ENCODE results near the gene POU3F4. TPM values are rescaled to one million over a fixed set of nuclear protein-coding genes. Genes with fewer than 3 reads are reported as not detected.

Gene POU3F4
- polyA plus RNA-seq, 1 donor from 2014 or later = 4.9 TPM

DNA sequence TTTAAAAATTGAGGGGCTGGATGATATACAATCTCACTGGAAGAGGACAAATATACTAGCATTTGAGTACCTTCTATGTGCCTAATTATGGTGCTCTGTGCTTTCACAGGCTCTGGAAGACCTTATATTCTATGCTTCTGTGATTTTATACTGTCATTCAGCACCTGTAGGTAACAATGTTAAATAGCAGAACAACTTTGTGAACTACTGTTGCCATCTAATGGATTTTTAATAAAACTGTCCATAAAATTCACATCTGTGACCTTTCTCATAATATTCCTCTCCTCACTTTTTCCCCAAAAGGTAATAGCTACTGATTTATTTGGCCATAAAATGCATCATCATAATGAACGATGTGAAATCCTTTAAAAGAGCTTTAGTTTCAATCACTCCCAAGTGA is 21.9 kb downstream of the POU3F4 start:
- no peaks in the 10 kb centered on the region for H4K20me1 ChIP-seq (ENCODE audit: insufficient read depth)
- H3F3A ChIP-seq (ENCODE audit: insufficient read depth, low read length, poor library complexity, severe bottlenecking) = no peaks in the 10 kb centered on the region
- no peaks in the 10 kb centered on the region for H3K9me2 ChIP-seq (ENCODE audit: insufficient read depth, low read length)
- H3K27ac ChIP-seq (ENCODE audit: low read length) = no peak overlapping the region
- H3K27me3 ChIP-seq (ENCODE audit: insufficient read depth, low read depth, low read length) = no peaks in the 10 kb centered on the region
- no peak overlapping the region for H3K4me2 ChIP-seq (ENCODE audit: low read length)
- no peaks in the 10 kb centered on the region for H3K36me3 ChIP-seq (ENCODE audit: insufficient read depth, low read length)
- no peaks in the 10 kb centered on the region for H3K9me3 ChIP-seq (ENCODE audit: low read length)
- TF ChIP-seq EZH2 (IDR thresholded peaks at IDR 0.05; ENCODE audit: borderline replicate concordance, insufficient read depth, low read length, poor library complexity, severe bottlenecking) (no peak), EP300 (conservative IDR thresholded peaks at IDR 0.05; ENCODE audit: poor library complexity, severe bottlenecking) (no peak), SMC3 (conservative IDR thresholded peaks at IDR 0.05; ENCODE audit: poor library complexity) (peak; percentile 51), RAD21 (conservative IDR thresholded peaks at IDR 0.05) (peak; percentile 64), MXI1 (conservative IDR thresholded peaks at IDR 0.05; ENCODE audit: poor library complexity, severe bottlenecking) (no peak)
- TF ChIP-seq, protein P1, sequence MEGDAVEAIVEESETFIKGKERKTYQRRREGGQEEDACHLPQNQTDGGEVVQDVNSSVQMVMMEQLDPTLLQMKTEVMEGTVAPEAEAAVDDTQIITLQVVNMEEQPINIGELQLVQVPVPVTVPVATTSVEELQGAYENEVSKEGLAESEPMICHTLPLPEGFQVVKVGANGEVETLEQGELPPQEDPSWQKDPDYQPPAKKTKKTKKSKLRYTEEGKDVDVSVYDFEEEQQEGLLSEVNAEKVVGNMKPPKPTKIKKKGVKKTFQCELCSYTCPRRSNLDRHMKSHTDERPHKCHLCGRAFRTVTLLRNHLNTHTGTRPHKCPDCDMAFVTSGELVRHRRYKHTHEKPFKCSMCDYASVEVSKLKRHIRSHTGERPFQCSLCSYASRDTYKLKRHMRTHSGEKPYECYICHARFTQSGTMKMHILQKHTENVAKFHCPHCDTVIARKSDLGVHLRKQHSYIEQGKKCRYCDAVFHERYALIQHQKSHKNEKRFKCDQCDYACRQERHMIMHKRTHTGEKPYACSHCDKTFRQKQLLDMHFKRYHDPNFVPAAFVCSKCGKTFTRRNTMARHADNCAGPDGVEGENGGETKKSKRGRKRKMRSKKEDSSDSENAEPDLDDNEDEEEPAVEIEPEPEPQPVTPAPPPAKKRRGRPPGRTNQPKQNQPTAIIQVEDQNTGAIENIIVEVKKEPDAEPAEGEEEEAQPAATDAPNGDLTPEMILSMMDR (IDR thresholded peaks at IDR 0.05; ENCODE audit: poor library complexity, severe bottlenecking) = peak; percentile 54
- no peak overlapping the region for H2AFZ ChIP-seq (ENCODE audit: low read depth, low read length)
- H3K9ac ChIP-seq (ENCODE audit: low read length) = no peak overlapping the region
- H3K4me3 ChIP-seq (ENCODE audit: low read length) = no peak overlapping the region
- H3K79me2 ChIP-seq (replicated peaks; ENCODE audit: insufficient read depth, low read length) = no peaks in the 10 kb centered on the region

DNA sequence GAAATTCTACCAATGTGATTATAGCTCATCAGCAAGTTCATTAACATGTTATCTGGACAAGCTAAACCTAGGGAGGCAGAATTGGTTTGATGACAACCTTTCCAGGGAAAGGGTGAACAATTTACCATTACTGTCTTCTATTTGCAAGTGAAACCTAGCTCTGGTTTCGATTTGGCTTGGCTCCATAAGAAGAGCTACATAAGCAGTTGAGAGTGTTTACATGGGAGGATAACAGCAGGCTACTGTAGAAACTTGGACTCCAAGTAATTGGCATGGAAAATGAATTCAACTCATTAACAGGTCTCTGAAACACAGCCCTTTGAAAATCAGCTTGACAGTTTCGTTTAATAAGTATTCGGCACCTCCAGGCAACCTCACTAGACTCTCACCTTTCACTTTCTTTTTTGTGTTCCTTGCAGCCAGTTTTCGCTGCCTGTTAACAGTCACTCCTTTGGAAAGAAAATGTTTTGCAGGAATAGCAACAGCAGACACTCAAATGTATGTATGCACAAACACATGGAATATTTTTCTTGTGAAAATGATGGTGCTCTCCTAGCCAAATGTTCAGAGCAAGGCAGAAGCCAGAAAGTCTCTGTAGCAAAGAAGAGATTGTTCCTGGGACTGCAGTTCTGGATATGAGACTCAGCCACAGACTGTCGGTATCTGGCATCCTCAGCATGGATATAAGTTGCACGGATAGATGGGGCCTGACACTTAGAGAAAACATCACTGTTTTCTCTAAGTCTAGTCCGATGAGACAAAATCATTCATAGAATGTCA is 27.5 kb downstream of the POU3F4 start:
- H3K27me3 ChIP-seq (ENCODE audit: insufficient read depth, low read depth, low read length) = no peaks in the 10 kb centered on the region
- no peak overlapping the region for H2AFZ ChIP-seq (ENCODE audit: low read depth, low read length)
- no peak overlapping the region for H3K4me2 ChIP-seq (ENCODE audit: low read length)
- no peak overlapping the region for H3K9ac ChIP-seq (ENCODE audit: low read length)
- H3K9me3 ChIP-seq (ENCODE audit: low read length) = no peaks in the 10 kb centered on the region
- no peak overlapping the region for H3K4me3 ChIP-seq (ENCODE audit: low read length)
- H4K20me1 ChIP-seq (ENCODE audit: insufficient read depth) = no peaks in the 10 kb centered on the region
- H3K79me2 ChIP-seq (replicated peaks; ENCODE audit: insufficient read depth, low read length) = no peaks in the 10 kb centered on the region
- TF ChIP-seq RAD21 (conservative IDR thresholded peaks at IDR 0.05) = no peak
- no peak for TF ChIP-seq EP300 (conservative IDR thresholded peaks at IDR 0.05; ENCODE audit: poor library complexity, severe bottlenecking)
- TF ChIP-seq, protein P2, sequence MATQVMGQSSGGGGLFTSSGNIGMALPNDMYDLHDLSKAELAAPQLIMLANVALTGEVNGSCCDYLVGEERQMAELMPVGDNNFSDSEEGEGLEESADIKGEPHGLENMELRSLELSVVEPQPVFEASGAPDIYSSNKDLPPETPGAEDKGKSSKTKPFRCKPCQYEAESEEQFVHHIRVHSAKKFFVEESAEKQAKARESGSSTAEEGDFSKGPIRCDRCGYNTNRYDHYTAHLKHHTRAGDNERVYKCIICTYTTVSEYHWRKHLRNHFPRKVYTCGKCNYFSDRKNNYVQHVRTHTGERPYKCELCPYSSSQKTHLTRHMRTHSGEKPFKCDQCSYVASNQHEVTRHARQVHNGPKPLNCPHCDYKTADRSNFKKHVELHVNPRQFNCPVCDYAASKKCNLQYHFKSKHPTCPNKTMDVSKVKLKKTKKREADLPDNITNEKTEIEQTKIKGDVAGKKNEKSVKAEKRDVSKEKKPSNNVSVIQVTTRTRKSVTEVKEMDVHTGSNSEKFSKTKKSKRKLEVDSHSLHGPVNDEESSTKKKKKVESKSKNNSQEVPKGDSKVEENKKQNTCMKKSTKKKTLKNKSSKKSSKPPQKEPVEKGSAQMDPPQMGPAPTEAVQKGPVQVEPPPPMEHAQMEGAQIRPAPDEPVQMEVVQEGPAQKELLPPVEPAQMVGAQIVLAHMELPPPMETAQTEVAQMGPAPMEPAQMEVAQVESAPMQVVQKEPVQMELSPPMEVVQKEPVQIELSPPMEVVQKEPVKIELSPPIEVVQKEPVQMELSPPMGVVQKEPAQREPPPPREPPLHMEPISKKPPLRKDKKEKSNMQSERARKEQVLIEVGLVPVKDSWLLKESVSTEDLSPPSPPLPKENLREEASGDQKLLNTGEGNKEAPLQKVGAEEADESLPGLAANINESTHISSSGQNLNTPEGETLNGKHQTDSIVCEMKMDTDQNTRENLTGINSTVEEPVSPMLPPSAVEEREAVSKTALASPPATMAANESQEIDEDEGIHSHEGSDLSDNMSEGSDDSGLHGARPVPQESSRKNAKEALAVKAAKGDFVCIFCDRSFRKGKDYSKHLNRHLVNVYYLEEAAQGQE (IDR thresholded peaks at IDR 0.05; ENCODE audit: borderline replicate concordance) = no peak
- TF ChIP-seq, protein P1 (IDR thresholded peaks at IDR 0.05; ENCODE audit: poor library complexity, severe bottlenecking) = no peak
- TF ChIP-seq TAF1 (IDR thresholded peaks at IDR 0.05; ENCODE audit: low read depth) = no peak
- TF ChIP-seq EZH2 (IDR thresholded peaks at IDR 0.05; ENCODE audit: borderline replicate concordance, insufficient read depth, low read length, poor library complexity, severe bottlenecking) = no peak
- no peak for TF ChIP-seq MXI1 (conservative IDR thresholded peaks at IDR 0.05; ENCODE audit: poor library complexity, severe bottlenecking)
- TF ChIP-seq SMC3 (conservative IDR thresholded peaks at IDR 0.05; ENCODE audit: poor library complexity) = no peak
- TF ChIP-seq POLR2AphosphoS5 (IDR thresholded peaks at IDR 0.05) = no peak
- no peaks in the 10 kb centered on the region for H3K9me2 ChIP-seq (ENCODE audit: insufficient read depth, low read length)
- no peaks in the 10 kb centered on the region for H3F3A ChIP-seq (ENCODE audit: insufficient read depth, low read length, poor library complexity, severe bottlenecking)
- H3K36me3 ChIP-seq (ENCODE audit: insufficient read depth, low read length) = no peaks in the 10 kb centered on the region
- H3K27ac ChIP-seq (ENCODE audit: low read length) = no peak overlapping the region

Data from neural cell (in vitro differentiated cells).